GM10266 (cell line): ENCODE results near the gene CYP27A1.
"Not testable (repeated sequence)": the region's sequence is repeated elsewhere in the genome, so short reads cannot be mapped to it uniquely, and the experiment has no call there.

Experiments used
- DNase-seq: peaks from one replicate; pipeline ENCODE4 v3.0.0; 2012; ENCODE audit errors: extremely low spot score
- CTCF ChIP-seq: IDR thresholded peaks from 2 replicates; pipeline ENCODE4 v1.5.1; 2012; ENCODE audit warnings: mild to moderate bottlenecking, low read depth; ENCODE audit not compliant: control insufficient read depth, insufficient read depth; ENCODE audit errors: missing control alignments

Gene CYP27A1

GRCh38 chr2:218754781-218755180 is 27.2 kb upstream of the CYP27A1 start:
- DNase-seq: no peak
- TF ChIP-seq CTCF: no peak

GRCh38 chr2:218755198-218755566 is 26.8 kb upstream of the CYP27A1 start:
- no peak for DNase-seq
- no peak for TF ChIP-seq CTCF

- no peak for TF ChIP-seq CTCF
Observed at GRCh38 chr2:218755567-218756404, 26.2 kb upstream of the CYP27A1 start.

GRCh38 chr2:218756599-218757377 is 25.2 kb upstream of the CYP27A1 start:
- TF ChIP-seq CTCF: no peak
- DNase-seq: no peak

More at GRCh38 chr2:218755567-218756404, 26.2 kb upstream of the CYP27A1 start:
- DNase-seq: no peak

- TF ChIP-seq CTCF: no peak
- no peak for DNase-seq
Observed at GRCh38 chr2:218761795-218762194, 20.2 kb upstream of the CYP27A1 start.

- DNase-seq: not testable (repeated sequence)
Observed at GRCh38 chr2:218772759-218773158, 9.2 kb upstream of the CYP27A1 start.

- no peak for TF ChIP-seq CTCF
- DNase-seq: no peak
Observed at GRCh38 chr2:218773881-218774280, 8.1 kb upstream of the CYP27A1 start.
